ENCODE measurements around the gene CPNE8.

DNA sequence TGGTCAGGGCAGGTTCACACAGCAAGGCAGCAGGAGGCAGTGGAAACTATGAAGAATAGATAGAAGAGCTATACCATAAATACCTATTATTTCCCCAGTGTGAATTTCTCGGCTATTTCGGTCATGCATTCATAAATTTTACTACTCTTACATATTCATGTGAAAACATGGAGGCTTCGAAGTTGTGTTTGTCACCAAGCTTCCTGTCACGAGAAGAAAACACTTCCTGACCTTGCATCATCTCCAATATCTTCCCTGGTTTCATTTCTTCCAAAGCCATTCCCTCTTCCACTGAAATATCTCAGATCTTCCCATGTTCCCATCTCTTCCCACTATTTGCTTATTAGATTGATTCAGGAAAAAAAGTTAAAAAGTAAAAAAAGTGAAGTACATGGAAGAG lies 80.4 kb downstream of the CPNE8 start:
- TF ChIP-seq, protein P1, sequence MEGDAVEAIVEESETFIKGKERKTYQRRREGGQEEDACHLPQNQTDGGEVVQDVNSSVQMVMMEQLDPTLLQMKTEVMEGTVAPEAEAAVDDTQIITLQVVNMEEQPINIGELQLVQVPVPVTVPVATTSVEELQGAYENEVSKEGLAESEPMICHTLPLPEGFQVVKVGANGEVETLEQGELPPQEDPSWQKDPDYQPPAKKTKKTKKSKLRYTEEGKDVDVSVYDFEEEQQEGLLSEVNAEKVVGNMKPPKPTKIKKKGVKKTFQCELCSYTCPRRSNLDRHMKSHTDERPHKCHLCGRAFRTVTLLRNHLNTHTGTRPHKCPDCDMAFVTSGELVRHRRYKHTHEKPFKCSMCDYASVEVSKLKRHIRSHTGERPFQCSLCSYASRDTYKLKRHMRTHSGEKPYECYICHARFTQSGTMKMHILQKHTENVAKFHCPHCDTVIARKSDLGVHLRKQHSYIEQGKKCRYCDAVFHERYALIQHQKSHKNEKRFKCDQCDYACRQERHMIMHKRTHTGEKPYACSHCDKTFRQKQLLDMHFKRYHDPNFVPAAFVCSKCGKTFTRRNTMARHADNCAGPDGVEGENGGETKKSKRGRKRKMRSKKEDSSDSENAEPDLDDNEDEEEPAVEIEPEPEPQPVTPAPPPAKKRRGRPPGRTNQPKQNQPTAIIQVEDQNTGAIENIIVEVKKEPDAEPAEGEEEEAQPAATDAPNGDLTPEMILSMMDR (IDR thresholded peaks at IDR 0.05; ENCODE audit: poor library complexity, severe bottlenecking): no peak
- TF ChIP-seq, protein P2, sequence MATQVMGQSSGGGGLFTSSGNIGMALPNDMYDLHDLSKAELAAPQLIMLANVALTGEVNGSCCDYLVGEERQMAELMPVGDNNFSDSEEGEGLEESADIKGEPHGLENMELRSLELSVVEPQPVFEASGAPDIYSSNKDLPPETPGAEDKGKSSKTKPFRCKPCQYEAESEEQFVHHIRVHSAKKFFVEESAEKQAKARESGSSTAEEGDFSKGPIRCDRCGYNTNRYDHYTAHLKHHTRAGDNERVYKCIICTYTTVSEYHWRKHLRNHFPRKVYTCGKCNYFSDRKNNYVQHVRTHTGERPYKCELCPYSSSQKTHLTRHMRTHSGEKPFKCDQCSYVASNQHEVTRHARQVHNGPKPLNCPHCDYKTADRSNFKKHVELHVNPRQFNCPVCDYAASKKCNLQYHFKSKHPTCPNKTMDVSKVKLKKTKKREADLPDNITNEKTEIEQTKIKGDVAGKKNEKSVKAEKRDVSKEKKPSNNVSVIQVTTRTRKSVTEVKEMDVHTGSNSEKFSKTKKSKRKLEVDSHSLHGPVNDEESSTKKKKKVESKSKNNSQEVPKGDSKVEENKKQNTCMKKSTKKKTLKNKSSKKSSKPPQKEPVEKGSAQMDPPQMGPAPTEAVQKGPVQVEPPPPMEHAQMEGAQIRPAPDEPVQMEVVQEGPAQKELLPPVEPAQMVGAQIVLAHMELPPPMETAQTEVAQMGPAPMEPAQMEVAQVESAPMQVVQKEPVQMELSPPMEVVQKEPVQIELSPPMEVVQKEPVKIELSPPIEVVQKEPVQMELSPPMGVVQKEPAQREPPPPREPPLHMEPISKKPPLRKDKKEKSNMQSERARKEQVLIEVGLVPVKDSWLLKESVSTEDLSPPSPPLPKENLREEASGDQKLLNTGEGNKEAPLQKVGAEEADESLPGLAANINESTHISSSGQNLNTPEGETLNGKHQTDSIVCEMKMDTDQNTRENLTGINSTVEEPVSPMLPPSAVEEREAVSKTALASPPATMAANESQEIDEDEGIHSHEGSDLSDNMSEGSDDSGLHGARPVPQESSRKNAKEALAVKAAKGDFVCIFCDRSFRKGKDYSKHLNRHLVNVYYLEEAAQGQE (IDR thresholded peaks at IDR 0.05; ENCODE audit: borderline replicate concordance): no peak
- TF ChIP-seq POLR2AphosphoS5 (IDR thresholded peaks at IDR 0.05) (no peak), EP300 (conservative IDR thresholded peaks at IDR 0.05; ENCODE audit: poor library complexity, severe bottlenecking) (no peak)

All from neural cell (in vitro differentiated cells).